AG09309 (cell line): ENCODE measurements around the gene MECR.

ENCODE experiments used
- DNase-seq: peaks from one replicate; pipeline ENCODE4 v3.0.0-alpha.2; 2010; ENCODE audit warnings: low read depth
- H3K4me3 ChIP-seq: 2 replicates; pipeline ENCODE4 v1.5.1; 2011; ENCODE audit warnings: mild to moderate bottlenecking, low read depth, low read length, moderate library complexity; ENCODE audit not compliant: control insufficient read depth
- TF ChIP-seq, protein P1 (sequence below): IDR thresholded peaks from 2 replicates; pipeline ENCODE4 v1.5.1; 2011; ENCODE audit warnings: mild to moderate bottlenecking, low read depth, low read length, inconsistent platforms; ENCODE audit not compliant: insufficient read depth, control insufficient read depth; ENCODE audit errors: missing control alignments

Gene MECR

GRCh38 chr1:29197590-29197924, 33.2 kb downstream of the MECR start:
- no peak for DNase-seq
- TF ChIP-seq, protein P1, sequence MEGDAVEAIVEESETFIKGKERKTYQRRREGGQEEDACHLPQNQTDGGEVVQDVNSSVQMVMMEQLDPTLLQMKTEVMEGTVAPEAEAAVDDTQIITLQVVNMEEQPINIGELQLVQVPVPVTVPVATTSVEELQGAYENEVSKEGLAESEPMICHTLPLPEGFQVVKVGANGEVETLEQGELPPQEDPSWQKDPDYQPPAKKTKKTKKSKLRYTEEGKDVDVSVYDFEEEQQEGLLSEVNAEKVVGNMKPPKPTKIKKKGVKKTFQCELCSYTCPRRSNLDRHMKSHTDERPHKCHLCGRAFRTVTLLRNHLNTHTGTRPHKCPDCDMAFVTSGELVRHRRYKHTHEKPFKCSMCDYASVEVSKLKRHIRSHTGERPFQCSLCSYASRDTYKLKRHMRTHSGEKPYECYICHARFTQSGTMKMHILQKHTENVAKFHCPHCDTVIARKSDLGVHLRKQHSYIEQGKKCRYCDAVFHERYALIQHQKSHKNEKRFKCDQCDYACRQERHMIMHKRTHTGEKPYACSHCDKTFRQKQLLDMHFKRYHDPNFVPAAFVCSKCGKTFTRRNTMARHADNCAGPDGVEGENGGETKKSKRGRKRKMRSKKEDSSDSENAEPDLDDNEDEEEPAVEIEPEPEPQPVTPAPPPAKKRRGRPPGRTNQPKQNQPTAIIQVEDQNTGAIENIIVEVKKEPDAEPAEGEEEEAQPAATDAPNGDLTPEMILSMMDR: peak; percentile 61
- no peak overlapping the region for H3K4me3 ChIP-seq

DNA sequence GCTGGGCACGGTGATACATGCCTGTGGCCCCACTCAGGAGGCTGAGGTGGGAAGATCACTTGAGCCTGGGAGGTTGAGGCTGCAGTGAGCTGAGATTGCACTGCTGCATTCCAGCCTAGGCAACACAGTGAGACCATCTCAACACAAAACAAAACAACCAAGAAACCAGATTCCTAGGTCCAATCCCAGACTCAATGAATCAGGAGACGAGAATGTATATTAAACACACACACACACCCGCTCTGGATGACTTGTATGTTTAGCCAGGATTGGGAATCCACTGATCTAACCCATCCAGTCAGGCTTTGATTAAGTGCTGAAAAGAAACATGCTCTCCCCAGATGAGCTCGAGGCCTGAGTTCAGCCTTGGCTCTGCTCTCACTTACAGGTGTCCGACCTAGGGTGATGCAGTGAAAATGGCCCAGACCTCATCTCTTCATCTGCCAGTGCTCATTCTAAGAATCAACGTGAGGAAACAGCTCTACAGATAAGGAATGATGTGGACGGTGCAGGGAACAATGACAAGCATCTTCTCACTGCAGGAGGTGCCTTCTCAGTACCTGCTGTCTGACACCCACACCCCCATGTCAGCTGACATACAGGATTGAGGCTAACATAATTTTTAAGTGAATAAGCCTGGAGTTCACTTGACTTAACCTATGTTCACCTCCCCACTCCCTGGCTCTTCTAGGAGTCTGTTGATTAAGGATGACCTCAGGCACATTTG, 33.7 kb downstream of the MECR start:
- peak; percentile 83 for DNase-seq
- no peak overlapping the region for H3K4me3 ChIP-seq
- TF ChIP-seq, protein P1: no peak

- DNase-seq: no peak
- TF ChIP-seq, protein P1: no peak
- H3K4me3 ChIP-seq: no peak overlapping the region
These were observed 34.8 kb downstream of the MECR start for GRCh38 chr1:29195881-29196291.

GRCh38 chr1:29193879-29194455, 36.8 kb downstream of the MECR start:
- TF ChIP-seq, protein P1: no peak
- no peak overlapping the region for H3K4me3 ChIP-seq
- DNase-seq: no peak

DNA sequence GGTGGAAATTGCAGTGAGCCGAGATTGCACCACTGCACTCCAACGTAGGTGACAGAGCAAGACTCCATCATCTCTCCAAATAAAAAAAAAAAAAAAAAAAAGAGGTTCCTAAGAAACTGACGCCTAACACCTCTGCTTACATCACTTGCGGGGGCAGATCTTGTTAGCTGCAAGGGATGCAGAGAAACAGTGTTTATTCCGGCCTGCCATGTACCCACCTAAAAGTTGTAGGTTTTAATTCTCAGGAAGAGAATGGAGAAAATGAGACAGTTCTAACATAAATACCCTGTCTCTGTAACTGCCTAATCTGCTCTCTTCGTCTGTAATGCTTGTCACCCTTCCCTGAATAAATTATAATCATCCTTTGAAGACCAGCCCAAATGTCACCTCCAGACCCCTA, 40.0 kb downstream of the MECR start:
- no peak for DNase-seq
- TF ChIP-seq, protein P1: no peak
- no peak overlapping the region for H3K4me3 ChIP-seq

GRCh38 chr1:29186707-29187106, 44.0 kb downstream of the MECR start:
- no peak for DNase-seq
- TF ChIP-seq, protein P1: no peak
- no peak overlapping the region for H3K4me3 ChIP-seq
